GM12873 (cell line): ENCODE measurements around the gene IDH3G.

Source experiments
- CTCF ChIP-seq: IDR thresholded peaks from 2 replicates; pipeline ENCODE4 v1.5.1; 2012; ENCODE audit warnings: low read depth, mild to moderate bottlenecking, moderate library complexity, low read length, control low read depth; ENCODE audit not compliant: insufficient read depth; ENCODE audit errors: missing control alignments

IDH3G gene

GRCh38 chrX:153768311-153769157, 25.6 kb downstream of the IDH3G start:
- TF ChIP-seq CTCF, result peak; percentile 17

GRCh38 chrX:153767674-153768055, 26.5 kb downstream of the IDH3G start:
- no peak for TF ChIP-seq CTCF

GRCh38 chrX:153766871-153767673, 27.1 kb downstream of the IDH3G start:
- no peak for TF ChIP-seq CTCF

DNA sequence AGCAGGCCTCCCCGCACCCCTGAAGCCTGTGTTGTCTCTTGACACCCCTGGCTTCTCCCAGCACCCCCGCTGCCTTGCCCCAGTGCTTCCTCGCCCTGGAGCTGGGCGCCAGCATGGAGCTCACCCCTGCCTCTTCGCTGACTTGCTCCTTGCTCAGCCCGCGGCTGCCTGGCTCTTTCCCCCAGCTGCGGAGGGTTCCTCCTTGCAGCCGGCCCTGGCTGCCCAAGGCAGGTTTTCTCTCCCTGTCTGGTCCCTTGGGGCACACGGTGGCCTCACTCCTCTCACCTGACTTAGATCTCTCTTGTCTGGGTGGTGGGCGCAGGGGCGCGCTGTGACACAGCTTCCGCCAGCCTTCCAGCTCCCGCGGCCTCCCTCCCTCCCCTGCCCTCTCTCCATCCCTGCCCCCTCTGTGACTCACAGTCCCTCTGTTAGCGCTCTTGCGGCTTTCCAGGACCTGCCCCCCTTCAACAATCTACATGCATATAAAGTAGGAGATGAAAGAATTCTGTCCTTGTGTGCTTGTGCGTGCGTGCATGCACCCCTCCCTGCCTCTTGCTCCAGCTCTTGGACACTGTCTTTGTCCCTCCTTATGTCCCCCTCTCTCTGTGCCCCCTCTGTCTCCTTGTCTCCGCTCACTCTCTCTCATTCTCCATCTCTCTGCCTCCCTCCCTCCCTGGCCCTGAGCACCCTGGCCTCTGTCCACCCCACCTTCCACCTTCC, 27.9 kb downstream of the IDH3G start:
- no peak for TF ChIP-seq CTCF

- TF ChIP-seq CTCF, result no peak
These were observed 28.8 kb downstream of the IDH3G start for GRCh38 chrX:153765138-153766079.

DNA sequence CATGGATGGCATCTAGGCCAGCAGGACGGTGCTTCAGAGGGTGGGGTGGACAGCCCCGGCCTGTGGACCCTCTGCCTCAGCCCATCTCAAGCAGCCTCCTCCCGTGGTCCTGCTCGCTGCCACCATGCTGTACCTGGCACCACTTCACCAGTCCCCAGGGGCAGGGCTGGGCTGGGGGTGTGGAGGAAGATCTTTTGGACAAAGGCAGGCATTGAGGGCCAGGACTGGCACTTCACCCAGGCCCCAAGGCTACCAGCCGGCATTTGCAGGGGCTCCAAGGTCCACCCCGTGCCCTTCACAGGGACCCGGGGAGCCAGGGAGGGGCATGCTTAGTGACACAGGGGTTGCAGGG, 29.4 kb downstream of the IDH3G start:
- TF ChIP-seq CTCF, result no peak
